Measurements from ENCODE around the gene TBC1D8.

The TBC1D8 gene

GRCh38 chr2:101026923-101027469 is 124.2 kb downstream of the TBC1D8 start:
- Histone ChIP-seq H3K4me2 (ENCODE audit: low read length) (no peak overlapping the region), H3K27ac (ENCODE audit: low read depth, low read length) (no peak overlapping the region), H3K36me3 (ENCODE audit: control insufficient read depth, low read length) (no peaks in the 10 kb centered on the region), H3K79me2 (ENCODE audit: control insufficient read depth, low read length) (no peaks in the 10 kb centered on the region), H3K4me1 (ENCODE audit: control insufficient read depth, low read length) (no peaks in the 10 kb centered on the region), H3K9me2 (replicated peaks; ENCODE audit: control insufficient read depth, low read length) (no peaks in the 10 kb centered on the region), H3K9me3 (ENCODE audit: control insufficient read depth, insufficient read depth, low read length) (no peaks in the 10 kb centered on the region), H3K27me3 (ENCODE audit: control insufficient read depth, low read length) (no peaks in the 10 kb centered on the region), H3K4me3 (ENCODE audit: low read length) (no peak overlapping the region), H4K20me1 (ENCODE audit: control insufficient read depth, insufficient read depth, low read depth, low read length) (no peaks in the 10 kb centered on the region), H3F3A (ENCODE audit: control insufficient read depth, insufficient read depth) (no peaks in the 10 kb centered on the region)
- TF ChIP-seq CTCF (IDR thresholded peaks at IDR 0.05; ENCODE audit: low read depth, low read length, poor library complexity, severe bottlenecking) (no peak), EZH2phosphoT487 (IDR thresholded peaks at IDR 0.05; ENCODE audit: borderline replicate concordance, low read length) (no peak)

GRCh38 chr2:101026253-101026701 is 124.9 kb downstream of the TBC1D8 start:
- Histone ChIP-seq H3K9me3 (ENCODE audit: control insufficient read depth, insufficient read depth, low read length) (no peaks in the 10 kb centered on the region), H3K79me2 (ENCODE audit: control insufficient read depth, low read length) (no peaks in the 10 kb centered on the region), H3K36me3 (ENCODE audit: control insufficient read depth, low read length) (no peaks in the 10 kb centered on the region), H3K4me3 (ENCODE audit: low read length) (no peak overlapping the region), H3K27me3 (ENCODE audit: control insufficient read depth, low read length) (no peaks in the 10 kb centered on the region), H3K4me2 (ENCODE audit: low read length) (no peak overlapping the region), H4K20me1 (ENCODE audit: control insufficient read depth, insufficient read depth, low read depth, low read length) (no peaks in the 10 kb centered on the region), H3K4me1 (ENCODE audit: control insufficient read depth, low read length) (no peaks in the 10 kb centered on the region), H3F3A (ENCODE audit: control insufficient read depth, insufficient read depth) (no peaks in the 10 kb centered on the region), H3K9me2 (replicated peaks; ENCODE audit: control insufficient read depth, low read length) (no peaks in the 10 kb centered on the region), H3K27ac (ENCODE audit: low read depth, low read length) (no peak overlapping the region)
- TF ChIP-seq CTCF (IDR thresholded peaks at IDR 0.05; ENCODE audit: low read depth, low read length, poor library complexity, severe bottlenecking) (no peak), EZH2phosphoT487 (IDR thresholded peaks at IDR 0.05; ENCODE audit: borderline replicate concordance, low read length) (no peak)

GRCh38 chr2:101025561-101025960 is 125.6 kb downstream of the TBC1D8 start:
- H4K20me1 ChIP-seq (ENCODE audit: control insufficient read depth, insufficient read depth, low read depth, low read length) = no peaks in the 10 kb centered on the region
- H3K9me3 ChIP-seq (ENCODE audit: control insufficient read depth, insufficient read depth, low read length) = no peaks in the 10 kb centered on the region
- no peaks in the 10 kb centered on the region for H3K36me3 ChIP-seq (ENCODE audit: control insufficient read depth, low read length)
- no peaks in the 10 kb centered on the region for H3F3A ChIP-seq (ENCODE audit: control insufficient read depth, insufficient read depth)
- H3K9me2 ChIP-seq (replicated peaks; ENCODE audit: control insufficient read depth, low read length) = no peaks in the 10 kb centered on the region
- no peak overlapping the region for H3K4me2 ChIP-seq (ENCODE audit: low read length)
- H3K4me3 ChIP-seq (ENCODE audit: low read length) = no peak overlapping the region
- H3K4me1 ChIP-seq (ENCODE audit: control insufficient read depth, low read length) = no peaks in the 10 kb centered on the region
- no peaks in the 10 kb centered on the region for H3K27me3 ChIP-seq (ENCODE audit: control insufficient read depth, low read length)
- no peak overlapping the region for H3K27ac ChIP-seq (ENCODE audit: low read depth, low read length)
- TF ChIP-seq CTCF (IDR thresholded peaks at IDR 0.05; ENCODE audit: low read depth, low read length, poor library complexity, severe bottlenecking) = no peak
- no peak for TF ChIP-seq EZH2phosphoT487 (IDR thresholded peaks at IDR 0.05; ENCODE audit: borderline replicate concordance, low read length)
- no peaks in the 10 kb centered on the region for H3K79me2 ChIP-seq (ENCODE audit: control insufficient read depth, low read length)

Measured in DOHH2 (cell line).